K562 (cell line): ENCODE data around the gene ERH. TPM values are rescaled to one million over a fixed set of nuclear protein-coding genes. Genes with fewer than 3 reads are reported as not detected.

Source experiments
- ATAC-seq: fragments of 200-7000 bp; cut with Tn5 transposase; 3 replicates; pipeline ENCODE4 v1.9.1; 2020; ENCODE audit warnings: moderate library complexity
- BruUV-seq: library from RNA; stranded (reverse); fragments of 400-500 nt; replicated peaks from 2 replicates; lab custom pipeline; 2021; lab: Mats Ljungman, UMichigan
- CTCF ChIA-PET: fragments of 300-600 bp; formaldehyde crosslinking; extraction: SDS; loops from one replicate; lab custom pipeline; 2021; ENCODE audit warnings: low intra/inter-chr PET ratio; lab: Yijun Ruan, JAX
- POLR2A ChIA-PET: fragments of 300-600, 350-650 bp; sonication (Branson Sonifier 250); formaldehyde crosslinking; extraction: SDS; loops from one replicate; lab custom pipeline; 2021; ENCODE audit warnings: antibody characterized with exemption, inconsistent platforms; lab: Yijun Ruan, JAX
- DNase-seq, 4 experiments: peaks; one replicate each; pipeline versions ENCODE4 v3.0.0 to v3.0.0-alpha.2; 2011 to 2018; ENCODE audit warnings: low spot score in 3 of 4, mixed read lengths in 3 of 4; ENCODE audit errors: extremely low read depth in 1 of 4
- FAIRE-seq: peaks from 2 replicates; lab custom pipeline; 2011; peaks lifted over from hg19 to GRCh38; lab: Jason Lieb, UNC
- H2AFZ ChIP-seq: 2 replicates; pipeline ENCODE4 v1.6.0; 2011; ENCODE audit warnings: low read depth, low read length, control low read depth, inconsistent platforms
- H3K27ac ChIP-seq: fragments of 200-600 bp; 3 replicates; pipeline ENCODE4 v1.8.0; 2011; ENCODE audit warnings: low read depth, mild to moderate bottlenecking, control low read depth, inconsistent platforms, low read length, moderate library complexity, mixed read lengths; ENCODE audit errors: extremely low read depth
- H3K27me3 ChIP-seq, 2 experiments: fragments of 300-600 bp in 1 of 2; 2 replicates in 1 of 2; 3 replicates in 1 of 2; pipeline versions ENCODE4 v1.6.0 to v1.8.0; 2011; ENCODE audit warnings: inconsistent platforms in 2 of 2, low read length in 2 of 2, mild to moderate bottlenecking in 1 of 2, mixed read lengths in 1 of 2, moderate library complexity in 1 of 2; ENCODE audit not compliant: control insufficient read depth in 2 of 2, insufficient read depth in 2 of 2
- H3K36me3 ChIP-seq: fragments of 300-600 bp; 3 replicates; pipeline ENCODE4 v1.8.0; 2011; ENCODE audit warnings: mild to moderate bottlenecking, low read length, inconsistent platforms; ENCODE audit not compliant: control insufficient read depth, insufficient read depth
- H3K4me1 ChIP-seq, 2 experiments: fragments of 200-600 bp in 1 of 2; replicated peaks in 1 of 2; 2 replicates in 1 of 2; 3 replicates in 1 of 2; pipeline versions ENCODE4 v1.5.1 to v1.8.0; 2011; ENCODE audit warnings: inconsistent platforms in 2 of 2, low read length in 2 of 2, mild to moderate bottlenecking in 1 of 2, mixed read lengths in 1 of 2, moderate library complexity in 1 of 2; ENCODE audit not compliant: control insufficient read depth in 2 of 2, insufficient read depth in 2 of 2
- H3K4me2 ChIP-seq: 2 replicates; pipeline ENCODE4 v1.6.1; 2011; ENCODE audit warnings: low read length, control low read depth, inconsistent platforms, mixed read lengths; ENCODE audit not compliant: insufficient read depth
- H3K4me3 ChIP-seq: fragments of 200-600 bp; sonication (generic), shearing (Covaris generic); 2 replicates; pipeline ENCODE4 v1.5.1; 2016; ENCODE audit warnings: control low read depth, inconsistent platforms
- H3K79me2 ChIP-seq: fragments of 200-600 bp; 3 replicates; pipeline ENCODE4 v1.8.0; 2011; ENCODE audit warnings: low read length, inconsistent platforms; ENCODE audit not compliant: control insufficient read depth, insufficient read depth
- H3K9ac ChIP-seq, 2 experiments: 2 replicates each; pipeline versions ENCODE4 v1.6.0 to v1.6.1; 2011; ENCODE audit warnings: low read depth in 2 of 2, low read length in 2 of 2, control low read depth in 1 of 2, inconsistent platforms in 1 of 2, mild to moderate bottlenecking in 1 of 2, mixed read lengths in 1 of 2; ENCODE audit not compliant: insufficient read depth in 1 of 2
- H3K9me1 ChIP-seq: one replicate; pipeline ENCODE4 v1.6.0; 2011; ENCODE audit warnings: inconsistent platforms, mild to moderate bottlenecking, low read length, moderate library complexity; ENCODE audit not compliant: control insufficient read depth, insufficient read depth
- H3K9me3 ChIP-seq: replicated peaks from 2 replicates; pipeline ENCODE4 v1.5.1; 2011; ENCODE audit warnings: low read depth, low read length, inconsistent platforms; ENCODE audit not compliant: control insufficient read depth, insufficient read depth
- H4K20me1 ChIP-seq: replicated peaks from 2 replicates; pipeline ENCODE4 v1.6.1; 2011; ENCODE audit warnings: low read length, inconsistent platforms, mixed read lengths; ENCODE audit not compliant: control insufficient read depth, insufficient read depth
- CEBPB ChIP-seq: fragments of 450-650 bp; IDR thresholded peaks from 2 replicates; pipeline ENCODE4 v1.6.1; 2016; ENCODE audit warnings: missing genetic modification characterization, missing compliant biosample characterization
- CHAMP1 ChIP-seq: fragments of 450-650 bp; IDR thresholded peaks from 2 replicates; pipeline ENCODE4 v1.6.1; 2016; ENCODE audit warnings: mild to moderate bottlenecking
- DIDO1 ChIP-seq: fragments of 450-650 bp; IDR thresholded peaks from 2 replicates; pipeline ENCODE4 v1.6.1; 2016; ENCODE audit warnings: low read depth, missing biosample characterization, missing genetic modification characterization
- E2F1 ChIP-seq: sonication (generic); formaldehyde crosslinking; IDR thresholded peaks from 2 replicates; pipeline ENCODE4 v1.8.1; 2023; ENCODE audit warnings: mild to moderate bottlenecking, missing genetic modification reagents, moderate library complexity
- E2F3 ChIP-seq: fragments of 250-450 bp; sonication (Bioruptor Pico); IDR thresholded peaks from 2 replicates; pipeline ENCODE4 v1.4.0; 2020; ENCODE audit warnings: mild to moderate bottlenecking
- HINFP ChIP-seq: fragments of 450-650 bp; conservative IDR thresholded peaks from 2 replicates; pipeline ENCODE4 v1.6.1; 2016; ENCODE audit warnings: missing genetic modification characterization, low read depth, mild to moderate bottlenecking, control low read depth, missing compliant biosample characterization
- NUFIP1 ChIP-seq: fragments of 450-650 bp; IDR thresholded peaks from 2 replicates; pipeline ENCODE4 v1.6.1; 2018; ENCODE audit not compliant: partially characterized antibody
- PTBP1 ChIP-seq: fragments of 200-400 bp; formaldehyde crosslinking; IDR thresholded peaks from 2 replicates; pipeline ENCODE4 v1.6.1; 2017; ENCODE audit warnings: low read depth, low read length
- SETDB1 ChIP-seq: IDR thresholded peaks from one replicate; pipeline ENCODE4 v1.6.1; 2012; ENCODE audit warnings: low read length, control low read depth, inconsistent platforms
- TEAD4 ChIP-seq, 2 experiments: sonication (generic) in 1 of 2; formaldehyde crosslinking in 1 of 2; IDR thresholded peaks; 2 replicates each; pipeline versions ENCODE4 v1.6.1 to v1.8.0; 2012 to 2022; ENCODE audit warnings: borderline replicate concordance in 1 of 2, inconsistent platforms in 1 of 2, low read length in 1 of 2, mild to moderate bottlenecking in 1 of 2, missing genetic modification reagents in 1 of 2
- TSHZ1 ChIP-seq: fragments of 250-450 bp; sonication (Bioruptor Pico); IDR thresholded peaks from 2 replicates; pipeline ENCODE4 v1.4.0; 2020; ENCODE audit warnings: mild to moderate bottlenecking, moderate library complexity
- ZNF140 ChIP-seq: fragments of 250-450 bp; sonication (Bioruptor Pico); IDR thresholded peaks from 2 replicates; pipeline ENCODE4 v1.8.0; 2021; ENCODE audit warnings: moderate library complexity, mild to moderate bottlenecking, inconsistent platforms
- WGBS: fragments of 100-300 bp; shearing (Covaris generic); methylation state at CpG from one replicate; pipeline ENCODE4 v1.1.6; 2016; ENCODE audit warnings: low coverage, mixed read lengths; ENCODE audit not compliant: insufficient coverage; ENCODE audit errors: missing lambda C conversion rate; 5-methylcytosine and 5-hydroxymethylcytosine counted together
- in situ Hi-C: fragments of 300-500 bp; cut with MboI; formaldehyde crosslinking; loops from 4 replicates; pipeline ENCODE4 v1.15.0; 2018; ENCODE audit warnings: inconsistent platforms, mixed read lengths
- intact Hi-C: fragments of 100-400 bp; cut with micrococcal nuclease; formaldehyde crosslinking; loops from 2 replicates; pipeline ENCODE4 v1.14.2; 2022
- polyA plus RNA-seq, 8 experiments: library from polyadenylated mRNA; depleted of rRNA in 4 of 8; stranded (reverse) in 5 of 8; unstranded in 3 of 8; fragments of >200 nt; fragmentation: Nextera tagmentation in 2 of 8; fragmentation: Illumina TruSeq in 1 of 8; extraction: Ambion mirVana in 2 of 8; extraction: Trizol in 1 of 8; gene quantifications; 2 replicates each; pipeline versions ENCODE4 v1.2.1 to v1.2.3, GENCODE V29; 2011 to 2014; ENCODE audit warnings: inconsistent platforms in 1 of 8, missing spikeins in 1 of 8
- total RNA-seq, 7 experiments: library from RNA; depleted of rRNA in 6 of 7; stranded (reverse); fragments of >200 nt in 6 of 7; fragmentation: Illumina TruSeq in 2 of 7; extraction: Trizol in 2 of 7; gene quantifications; 2 replicates each; pipeline versions ENCODE4 v1.2.1 to v1.2.3, GENCODE V29; 2011 to 2021; ENCODE audit warnings: low replicate concordance in 1 of 7

The ERH gene
- total and polyA plus RNA-seq, 9 of the 15 experiments (the other 6 are each of a cell fraction or from before 2014, with no cell fraction given): 78.2 to 474 (median 250) TPM

- Histone ChIP-seq H3K4me2 (no peak overlapping the region), H3K36me3 (peaks cover 26% of the 10 kb centered on the region; the same call in 2 of the 3 replicates), H2AFZ (no peak overlapping the region), H3K9ac (no peak overlapping the region), H3K27ac (no peak overlapping the region), H4K20me1 (no peaks in the 10 kb centered on the region), H3K4me1 (no peaks in the 10 kb centered on the region), H3K27me3 (no peaks in the 10 kb centered on the region), H3K9me3 (no peaks in the 10 kb centered on the region), H3K4me3 (no peak overlapping the region), H3K79me2 (peaks cover 8% of the 10 kb centered on the region; the same call in 2 of the 3 replicates), H3K9me1 (no peaks in the 10 kb centered on the region)
- POLR2A ChIA-PET: no interaction called here
- ATAC-seq (no peak), FAIRE-seq (no peak), DNase-seq (no peak)
- WGBS: 72% methylated on average over 2 of the region's 2 CpGs
- intact Hi-C loops: no loop called here
- BruUV-seq: no TSS peak
- in situ Hi-C loops: no loop called here
- CTCF ChIA-PET: no interaction called here
- TF ChIP-seq ZNF140 (CRISPR knock-in tag) (no peak), TEAD4 (IDR thresholded peaks at IDR 0.05; ENCODE audit: low read length) (no peak), TEAD4 (CRISPR knock-in tag; IDR thresholded peaks at IDR 0.05; ENCODE audit: borderline replicate concordance) (no peak), CHAMP1 (no peak), CEBPB (tag) (no peak), E2F3 (CRISPR knock-in tag) (no peak), TSHZ1 (CRISPR knock-in tag) (no peak), E2F1 (CRISPR knock-in tag) (no peak), HINFP (no peak), PTBP1 (no peak), NUFIP1 (no peak), DIDO1 (tag) (no peak), SETDB1 (no peak)
These were observed 26.2 kb upstream of the ERH start for GRCh38 chr14:69424149-69424923.
